GM21526 (cell line): ENCODE measurements around the gene LPO.

Experiments
- ATAC-seq: cut with Tn5 transposase; IDR thresholded peaks from one replicate; pipeline ENCODE4 v1.9.1; 2021; ENCODE audit warnings: moderate library complexity; ENCODE audit not compliant: unreplicated experiment, low FRiP score

The LPO gene

DNA sequence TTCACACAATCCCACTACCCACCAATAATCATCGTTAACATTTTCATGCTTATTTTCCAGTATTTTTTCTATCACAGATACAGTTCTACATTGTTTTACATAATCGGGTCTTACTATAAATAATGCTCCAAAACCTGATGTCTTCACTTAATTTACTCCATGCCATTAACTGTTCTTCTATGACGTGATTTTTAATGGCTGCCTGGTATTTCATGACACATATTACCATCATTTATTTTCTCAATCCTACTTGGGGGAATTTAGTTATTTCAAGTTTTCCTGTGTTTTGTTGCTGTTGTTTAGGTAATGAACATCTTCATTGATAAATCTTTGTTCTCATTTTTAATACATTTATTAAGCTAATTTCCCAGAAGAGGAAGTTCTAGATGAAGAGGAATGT lies 14.7 kb downstream of the LPO start:
- ATAC-seq = no peak

DNA sequence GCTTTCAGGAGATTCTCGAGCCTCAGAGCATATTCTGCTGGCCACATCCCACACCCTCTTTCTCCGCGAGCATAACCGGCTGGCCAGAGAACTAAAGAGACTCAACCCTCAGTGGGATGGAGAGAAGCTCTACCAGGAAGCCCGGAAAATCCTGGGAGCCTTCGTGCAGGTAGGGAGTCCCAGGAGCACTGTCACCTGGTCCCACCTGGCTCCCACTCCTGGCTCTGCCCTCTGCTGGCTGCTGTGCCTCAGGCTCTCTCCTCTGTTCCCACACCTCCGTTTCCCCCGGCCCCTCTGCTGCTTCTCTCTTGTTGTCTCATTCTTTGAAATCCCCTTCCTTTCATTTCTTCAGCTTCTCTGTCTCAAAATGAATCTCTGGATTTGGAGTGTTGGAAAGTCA lies 16.4 kb downstream of the LPO start:
- ATAC-seq = no peak

- ATAC-seq = no peak
Observed at GRCh38 chr17:58262149-58262548, 23.8 kb downstream of the LPO start.

DNA sequence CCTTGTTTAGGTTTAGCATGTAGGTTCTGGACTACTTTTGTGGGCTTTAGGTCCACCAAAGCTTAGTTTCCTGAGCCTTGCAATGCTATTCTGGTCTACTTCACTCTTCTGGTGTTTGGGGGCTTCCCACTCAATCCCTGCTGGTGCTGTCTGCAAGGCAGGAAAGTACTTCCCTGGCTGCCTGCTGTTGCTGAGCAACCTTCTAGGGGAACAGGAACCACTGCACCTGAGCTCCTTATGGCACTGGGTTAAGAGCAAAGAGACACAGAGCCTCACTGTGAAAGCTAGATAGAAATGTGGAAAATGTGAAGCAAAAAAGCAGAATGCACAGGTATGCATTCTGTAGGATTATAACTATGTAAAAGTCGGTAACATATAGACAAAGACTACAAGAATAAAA lies 25.4 kb downstream of the LPO start:
- ATAC-seq = no peak

GRCh38 chr17:58264407-58265103 lies 26.2 kb downstream of the LPO start:
- no peak for ATAC-seq

- ATAC-seq = no peak
Observed at GRCh38 chr17:58265271-58265670, 26.9 kb downstream of the LPO start.

DNA sequence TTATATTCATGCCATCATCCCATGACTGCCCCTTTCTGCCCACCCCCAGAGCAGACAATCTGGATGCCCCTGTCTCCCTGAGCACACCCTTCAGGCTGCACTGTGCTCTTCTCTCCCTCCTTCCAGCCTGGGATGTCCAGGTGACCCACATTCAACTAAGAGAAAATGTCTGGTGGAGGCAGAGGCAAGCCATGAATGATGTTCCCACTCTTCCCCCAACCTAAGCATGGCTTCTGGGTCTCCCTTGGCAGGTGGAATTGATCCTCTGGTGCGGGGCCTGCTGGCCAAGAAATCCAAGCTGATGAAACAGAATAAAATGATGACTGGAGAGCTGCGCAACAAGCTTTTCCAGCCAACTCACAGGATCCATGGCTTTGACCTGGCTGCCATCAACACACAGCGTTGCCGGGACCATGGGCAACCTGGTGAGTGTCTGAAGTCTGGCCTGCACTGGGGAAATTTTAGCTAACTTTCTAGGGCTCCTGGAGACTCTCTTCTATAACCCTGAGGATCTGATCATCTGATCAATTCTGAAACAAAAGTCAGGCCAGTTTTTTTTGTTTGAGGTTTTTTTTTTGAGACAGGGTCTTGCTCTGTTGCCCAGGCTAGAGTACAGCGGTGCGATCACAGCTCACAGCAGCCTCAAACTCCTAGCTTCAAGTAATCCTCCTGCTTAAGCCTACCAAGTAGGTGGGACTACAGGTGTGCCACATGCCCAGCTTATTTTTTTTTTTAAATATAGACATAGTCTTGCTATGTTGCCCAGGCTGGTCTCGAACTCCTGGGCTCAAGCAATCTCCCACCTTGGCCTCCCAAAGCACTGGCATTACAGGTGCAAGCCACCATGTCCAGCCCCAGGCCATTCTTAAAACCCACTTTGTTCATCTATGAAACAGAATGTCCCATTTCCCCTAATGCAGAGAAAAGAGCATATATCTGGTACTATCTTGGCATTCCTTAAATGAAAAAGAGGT lies 27.8 kb downstream of the LPO start:
- no peak for ATAC-seq

GRCh38 chr17:58267347-58268324 lies 29.3 kb downstream of the LPO start:
- ATAC-seq = no peak

- ATAC-seq = no peak
Observed at GRCh38 chr17:58268326-58268725, 29.9 kb downstream of the LPO start.

- no peak for ATAC-seq
Observed at GRCh38 chr17:58268774-58269556, 30.6 kb downstream of the LPO start.

DNA sequence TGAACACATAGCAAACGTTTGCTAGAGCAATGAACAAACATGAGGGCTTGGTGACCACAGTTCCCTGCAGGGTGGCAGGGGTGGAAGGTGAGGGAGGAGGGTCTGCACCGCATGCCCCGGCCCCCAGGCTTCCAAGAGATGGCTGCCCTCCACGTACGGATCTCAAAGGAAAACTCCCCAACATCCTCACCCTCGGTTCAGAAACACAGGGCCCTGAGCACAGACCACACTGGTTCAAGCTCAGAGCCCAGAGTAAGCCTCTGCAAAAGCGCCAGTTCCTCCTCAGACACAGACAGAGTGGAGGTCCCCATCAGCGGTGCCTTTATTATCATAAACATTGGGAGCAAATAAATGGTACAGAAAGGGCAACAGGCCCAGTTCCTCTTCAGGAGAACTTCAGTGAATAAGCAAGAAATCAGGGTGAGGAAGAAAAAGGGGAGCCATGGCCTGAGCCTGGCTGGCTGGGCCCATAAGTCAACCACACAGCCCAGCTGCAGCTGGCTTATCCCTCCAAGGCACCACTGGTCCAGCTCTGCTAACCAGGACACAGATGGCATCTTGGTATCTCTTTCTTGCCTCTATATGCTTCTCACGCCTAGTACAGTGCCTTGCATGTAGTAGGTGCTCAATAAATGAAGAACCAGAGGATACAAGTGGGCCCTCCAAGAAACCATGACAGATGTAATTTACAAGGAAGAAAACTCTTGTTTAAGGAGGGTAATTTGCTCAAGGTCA lies 31.3 kb downstream of the LPO start:
- ATAC-seq = no peak

DNA sequence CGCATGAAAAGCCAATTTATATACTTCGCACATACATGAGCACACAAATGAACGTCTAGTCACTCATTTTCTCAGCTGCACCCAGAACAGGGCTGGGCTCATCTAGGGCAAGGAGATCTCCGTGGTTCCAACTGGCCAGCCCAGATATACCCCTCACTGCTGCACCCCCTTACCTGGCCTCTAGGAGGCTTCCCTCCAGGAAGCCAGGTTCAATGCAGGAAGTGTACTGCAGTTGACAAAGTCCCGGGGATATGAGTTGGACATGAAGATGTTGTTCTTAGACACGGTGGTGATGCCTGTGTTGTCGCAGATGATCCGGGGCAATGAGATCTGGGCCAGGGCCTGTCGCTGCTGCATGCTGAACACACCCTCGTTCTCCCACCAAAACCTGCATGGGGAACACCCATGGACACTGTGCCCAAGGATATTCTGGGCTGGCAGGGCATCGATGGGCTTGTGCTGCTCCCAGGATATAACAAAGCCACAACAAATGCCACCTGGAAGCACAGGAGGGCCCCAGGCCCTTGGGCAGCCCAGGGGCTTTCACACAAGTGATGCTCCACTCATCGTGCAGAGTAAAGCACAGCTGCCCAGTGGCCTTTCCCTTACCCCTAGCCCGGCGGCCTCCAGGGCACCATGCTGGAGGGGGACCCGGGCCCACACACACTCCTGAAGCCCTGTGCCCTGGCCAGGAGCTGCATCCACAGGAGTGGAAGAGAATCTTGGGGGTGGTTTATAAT lies 32.3 kb downstream of the LPO start:
- no peak for ATAC-seq

- ATAC-seq = no peak
Observed at GRCh38 chr17:58271216-58271931, 33.0 kb downstream of the LPO start.

GRCh38 chr17:58272367-58273280 lies 34.2 kb downstream of the LPO start:
- no peak for ATAC-seq

GRCh38 chr17:58273453-58274104 lies 35.2 kb downstream of the LPO start:
- ATAC-seq = no peak

- ATAC-seq = no peak
Observed at GRCh38 chr17:58275417-58275816, 37.0 kb downstream of the LPO start.
